Stimulated activated CD8-positive, alpha-beta memory T cell treated with anti-CD3 and anti-CD28 coated beads, Interleukin-12 subunit alpha, Interleukin-12 subunit beta, amount 100 ng/mL, for 24 hours (primary cell): ENCODE results near the gene PRKG1.

Experiments
- DNase-seq: peaks from one replicate; pipeline ENCODE4 v3.0.0-alpha.2; 2020; ENCODE audit errors: extremely low read depth

The PRKG1 gene

GRCh38 chr10:51876503-51876902 is 802.2 kb downstream of the PRKG1 start:
- DNase-seq, result no peak

GRCh38 chr10:51876979-51877378 is 802.7 kb downstream of the PRKG1 start:
- DNase-seq, result no peak

- DNase-seq, result no peak
Observed at GRCh38 chr10:51877636-51878035, 803.3 kb downstream of the PRKG1 start.

GRCh38 chr10:51878695-51879094 is 804.4 kb downstream of the PRKG1 start:
- DNase-seq, result no peak

GRCh38 chr10:51879238-51879637 is 805.0 kb downstream of the PRKG1 start:
- DNase-seq, result no peak

GRCh38 chr10:51881213-51881612 is 806.9 kb downstream of the PRKG1 start:
- DNase-seq, result no peak

GRCh38 chr10:51886438-51887068 is 812.3 kb downstream of the PRKG1 start:
- DNase-seq, result no peak

GRCh38 chr10:51888263-51888662 is 814.0 kb downstream of the PRKG1 start:
- no peak for DNase-seq

GRCh38 chr10:51892313-51892712 is 818.0 kb downstream of the PRKG1 start:
- no peak for DNase-seq

GRCh38 chr10:51892965-51893658 is 818.8 kb downstream of the PRKG1 start:
- DNase-seq, result no peak

GRCh38 chr10:51894771-51895578 is 820.7 kb downstream of the PRKG1 start:
- no peak for DNase-seq

GRCh38 chr10:51896849-51897248 is 822.6 kb downstream of the PRKG1 start:
- DNase-seq, result no peak

GRCh38 chr10:51897560-51897959 is 823.3 kb downstream of the PRKG1 start:
- DNase-seq, result no peak

- DNase-seq, result no peak
Observed at GRCh38 chr10:51900180-51900579, 825.9 kb downstream of the PRKG1 start.

GRCh38 chr10:51903675-51904074 is 829.4 kb downstream of the PRKG1 start:
- no peak for DNase-seq

GRCh38 chr10:51905032-51905431 is 830.7 kb downstream of the PRKG1 start:
- DNase-seq, result no peak

- no peak for DNase-seq
Observed at GRCh38 chr10:51907361-51907760, 833.1 kb downstream of the PRKG1 start.

GRCh38 chr10:51910189-51910588 is 835.9 kb downstream of the PRKG1 start:
- DNase-seq, result no peak

- DNase-seq, result no peak
Observed at GRCh38 chr10:51910596-51910995, 836.3 kb downstream of the PRKG1 start.

- no peak for DNase-seq
Observed at GRCh38 chr10:51911723-51912122, 837.4 kb downstream of the PRKG1 start.

- DNase-seq, result no peak
Observed at GRCh38 chr10:51915031-51915542, 840.8 kb downstream of the PRKG1 start.

GRCh38 chr10:51918440-51918839 is 844.2 kb downstream of the PRKG1 start:
- DNase-seq, result no peak
